K562 (cell line): ENCODE results near the gene SAMD9L. TPM values are rescaled to one million over a fixed set of nuclear protein-coding genes. Genes with fewer than 3 reads are reported as not detected.

Experiments used
- ATF4 ChIP-seq: fragments of 450-650 bp; formaldehyde crosslinking; IDR thresholded peaks from 2 replicates; pipeline ENCODE4 v1.4.0; 2022; ENCODE audit warnings: mild to moderate bottlenecking, moderate library complexity
- CC2D1A ChIP-seq: fragments of 450-650 bp; IDR thresholded peaks from 2 replicates; pipeline ENCODE4 v1.6.1; 2017; ENCODE audit warnings: mild to moderate bottlenecking
- CREB5 ChIP-seq: fragments of 250-450 bp; sonication (Bioruptor Pico); IDR thresholded peaks from 2 replicates; pipeline ENCODE4 v1.5.0; 2020; ENCODE audit warnings: mild to moderate bottlenecking
- CTCF ChIP-seq, 3 experiments: IDR thresholded peaks in 2 of 3; conservative IDR thresholded peaks in 1 of 3; 2 replicates each; pipeline ENCODE4 v1.5.1; 2011 to 2012; ENCODE audit warnings: low read length in 3 of 3, mild to moderate bottlenecking in 3 of 3, control low read depth in 2 of 3, improper control_type of control experiment in 1 of 3, inconsistent platforms in 1 of 3, low read depth in 1 of 3, mixed read lengths in 1 of 3, moderate library complexity in 1 of 3; ENCODE audit not compliant: insufficient read depth in 2 of 3
- EZH2 ChIP-seq: IDR thresholded peaks from 2 replicates; pipeline ENCODE4 v1.6.1; 2012; ENCODE audit warnings: low read depth, mild to moderate bottlenecking, inconsistent platforms, low read length, borderline replicate concordance
- FOSL1 ChIP-seq: fragments of 200-800 bp; sonication (Bioruptor generic); conservative IDR thresholded peaks from 2 replicates; pipeline ENCODE4 v1.6.1; 2016; ENCODE audit warnings: missing genetic modification characterization, missing compliant biosample characterization
- FOXK1 ChIP-seq: sonication (generic); formaldehyde crosslinking; IDR thresholded peaks from 2 replicates; pipeline ENCODE4 v1.8.0; 2022; ENCODE audit warnings: missing genetic modification reagents, mild to moderate bottlenecking, borderline replicate concordance
- HDAC3 ChIP-seq: fragments of 450-650 bp; IDR thresholded peaks from 2 replicates; pipeline ENCODE4 v1.6.1; 2018; ENCODE audit warnings: borderline replicate concordance, mild to moderate bottlenecking, moderate library complexity; ENCODE audit not compliant: partially characterized antibody
- HMG20B ChIP-seq: fragments of 250-450 bp; sonication (Bioruptor Pico); IDR thresholded peaks from 2 replicates; pipeline ENCODE4 v1.5.0; 2021; ENCODE audit warnings: mild to moderate bottlenecking
- KLF10 ChIP-seq: fragments of 250-450 bp; sonication (Bioruptor Pico); IDR thresholded peaks from 2 replicates; pipeline ENCODE4 v1.6.1; 2021; ENCODE audit warnings: matching md5 sums
- MCM7 ChIP-seq, 2 experiments: fragments of 450-650 bp; IDR thresholded peaks; 2 replicates each; pipeline ENCODE4 v1.6.1; 2016 to 2018
- MIER1 ChIP-seq: fragments of 450-650 bp; IDR thresholded peaks from 2 replicates; pipeline ENCODE4 v1.6.1; 2016; ENCODE audit warnings: antibody characterized with exemption, mild to moderate bottlenecking, low read depth
- POLR2G ChIP-seq: fragments of 200-400 bp; formaldehyde crosslinking; IDR thresholded peaks from 2 replicates; pipeline ENCODE4 v1.6.1; 2017; ENCODE audit warnings: low read depth, mild to moderate bottlenecking, antibody characterized with exemption, low read length, moderate library complexity
- RAD21 ChIP-seq, 2 experiments: fragments of 250-450 bp in 1 of 2; fragments of 450-650 bp in 1 of 2; sonication (Bioruptor Pico) in 1 of 2; formaldehyde crosslinking in 1 of 2; IDR thresholded peaks in 1 of 2; conservative IDR thresholded peaks in 1 of 2; 2 replicates each; pipeline versions ENCODE4 v1.4.0 to v1.8.0; 2020 to 2022; ENCODE audit warnings: mild to moderate bottlenecking in 2 of 2, moderate library complexity in 1 of 2
- ZNF165 ChIP-seq: fragments of 250-450 bp; sonication (Bioruptor Pico); IDR thresholded peaks from 2 replicates; pipeline ENCODE4 v1.4.0; 2020; ENCODE audit warnings: borderline replicate concordance
- ZNF41 ChIP-seq: fragments of 250-450 bp; sonication (Bioruptor Pico); conservative IDR thresholded peaks from 2 replicates; pipeline ENCODE4 v1.4.0; 2020; ENCODE audit warnings: mild to moderate bottlenecking
- ZNF512 ChIP-seq: IDR thresholded peaks from 2 replicates; pipeline ENCODE4 v1.6.1; 2016; ENCODE audit warnings: missing genetic modification characterization, missing compliant biosample characterization
- ZNF589 ChIP-seq: fragments of 200-800 bp; sonication (Bioruptor generic); IDR thresholded peaks from 2 replicates; pipeline ENCODE4 v1.6.1; 2016; ENCODE audit warnings: low read depth, missing genetic modification characterization, missing compliant biosample characterization
- ZNF75A ChIP-seq: fragments of 450-650 bp; formaldehyde crosslinking; IDR thresholded peaks from 2 replicates; pipeline ENCODE4 v1.4.0; 2020; ENCODE audit warnings: mild to moderate bottlenecking
- ZNF77 ChIP-seq: fragments of 250-450 bp; sonication (Bioruptor Pico); IDR thresholded peaks from 2 replicates; pipeline ENCODE4 v1.5.0; 2020
- polyA plus RNA-seq, 8 experiments: library from polyadenylated mRNA; depleted of rRNA in 4 of 8; stranded (reverse) in 5 of 8; unstranded in 3 of 8; fragments of >200 nt; fragmentation: Nextera tagmentation in 2 of 8; fragmentation: Illumina TruSeq in 1 of 8; extraction: Ambion mirVana in 2 of 8; extraction: Trizol in 1 of 8; gene quantifications; 2 replicates each; pipeline versions ENCODE4 v1.2.1 to v1.2.3, GENCODE V29; 2011 to 2014; ENCODE audit warnings: inconsistent platforms in 1 of 8, missing spikeins in 1 of 8
- total RNA-seq, 7 experiments: library from RNA; depleted of rRNA in 6 of 7; stranded (reverse); fragments of >200 nt in 6 of 7; fragmentation: Illumina TruSeq in 2 of 7; extraction: Trizol in 2 of 7; gene quantifications; 2 replicates each; pipeline versions ENCODE4 v1.2.1 to v1.2.3, GENCODE V29; 2011 to 2021; ENCODE audit warnings: low replicate concordance in 1 of 7
- TF ChIP-seq, protein P1 (sequence below): fragments of 450-650 bp; conservative IDR thresholded peaks from 2 replicates; pipeline ENCODE4 v1.6.1; 2016; ENCODE audit warnings: missing genetic modification characterization, low read depth, mild to moderate bottlenecking, missing compliant biosample characterization, moderate library complexity
- TF ChIP-seq, protein P2 (sequence below): fragments of 250-450 bp; sonication (Bioruptor Pico); IDR thresholded peaks from 2 replicates; pipeline ENCODE4 v1.8.0; 2021; ENCODE audit warnings: moderate library complexity, mild to moderate bottlenecking, inconsistent platforms

SAMD9L gene
- total and polyA plus RNA-seq, 9 of the 15 experiments (the other 6 are each of a cell fraction or from before 2014, with no cell fraction given) = 0.15 to 1.0 (median 0.48) TPM

- TF ChIP-seq ZNF165 (CRISPR knock-in tag) (0 out of 2 replicates have a peak, but pooled peaks have one; percentile 32), POLR2G (no peak), HDAC3 (no peak), ZNF512 (tag) (no peak), EZH2 (no peak), ATF4 (CRISPR knock-in tag) (peak; percentile 83), CREB5 (CRISPR knock-in tag) (no peak), CC2D1A (no peak), FOXK1 (CRISPR knock-in tag) (no peak), MIER1 (no peak), FOSL1 (tag) (no peak), CTCF (IDR thresholded peaks at IDR 0.05 in 2 of 3, conservative IDR thresholded peaks at IDR 0.05 in 1 of 3; ENCODE audit: insufficient read depth in 2 of 3, low read depth in 1 of 3, low read length in 3 of 3) (no peak), ZNF41 (CRISPR knock-in tag) (peak; percentile 86), HMG20B (CRISPR knock-in tag) (no peak), KLF10 (CRISPR knock-in tag) (no peak), RAD21 (CRISPR knock-in tag; conservative IDR thresholded peaks at IDR 0.05 in 1 of 2, IDR thresholded peaks at IDR 0.05 in 1 of 2) (no peak), ZNF75A (CRISPR knock-in tag) (no peak), ZNF77 (no peak), ZNF589 (CRISPR knock-in tag) (peak; percentile 79), MCM7 (IDR thresholded peaks at IDR 0.05) (no peak)
- TF ChIP-seq, protein P1, sequence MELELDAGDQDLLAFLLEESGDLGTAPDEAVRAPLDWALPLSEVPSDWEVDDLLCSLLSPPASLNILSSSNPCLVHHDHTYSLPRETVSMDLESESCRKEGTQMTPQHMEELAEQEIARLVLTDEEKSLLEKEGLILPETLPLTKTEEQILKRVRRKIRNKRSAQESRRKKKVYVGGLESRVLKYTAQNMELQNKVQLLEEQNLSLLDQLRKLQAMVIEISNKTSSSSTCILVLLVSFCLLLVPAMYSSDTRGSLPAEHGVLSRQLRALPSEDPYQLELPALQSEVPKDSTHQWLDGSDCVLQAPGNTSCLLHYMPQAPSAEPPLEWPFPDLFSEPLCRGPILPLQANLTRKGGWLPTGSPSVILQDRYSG (tag) = peak; percentile 98
- TF ChIP-seq, protein P2, sequence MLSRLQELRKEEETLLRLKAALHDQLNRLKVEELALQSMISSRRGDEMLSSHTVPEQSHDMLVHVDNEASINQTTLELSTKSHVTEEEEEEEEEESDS = no peak
Observed at GRCh38 chr7:93148727-93149126, 542 bp upstream of the SAMD9L start (continued).
